Astrocyte (in vitro differentiated cells and primary cell): Measurements from ENCODE around the gene MAP1B. TPM values are rescaled to one million over a fixed set of nuclear protein-coding genes. Genes with fewer than 3 reads are reported as not detected.

Source experiments
- DNase-seq: peaks from one replicate; pipeline ENCODE4 v3.0.0-alpha.2; 2010; ENCODE audit warnings: low read depth
- FAIRE-seq: peaks from 2 replicates; lab custom pipeline; 2011; peaks lifted over from hg19 to GRCh38; lab: Jason Lieb, UNC
- H2AFZ ChIP-seq: 2 replicates; pipeline ENCODE4 v1.6.0; 2012; ENCODE audit warnings: low read depth, low read length, inconsistent platforms
- H3K27ac ChIP-seq: 2 replicates; pipeline ENCODE4 v1.5.1; 2011; ENCODE audit warnings: low read depth, low read length, inconsistent platforms
- H3K27me3 ChIP-seq: 2 replicates; pipeline ENCODE4 v1.6.0; 2011; ENCODE audit warnings: low read length, inconsistent platforms; ENCODE audit not compliant: insufficient read depth
- H3K36me3 ChIP-seq: 2 replicates; pipeline ENCODE4 v1.5.1; 2011; ENCODE audit warnings: low read length, inconsistent platforms; ENCODE audit not compliant: insufficient read depth
- H3K4me1 ChIP-seq: 2 replicates; pipeline ENCODE4 v1.5.1; 2011; ENCODE audit warnings: low read length, inconsistent platforms; ENCODE audit not compliant: insufficient read depth
- H3K4me2 ChIP-seq: 2 replicates; pipeline ENCODE4 v1.6.0; 2012; ENCODE audit warnings: low read length, inconsistent platforms
- H3K4me3 ChIP-seq: 2 replicates; pipeline ENCODE4 v1.5.1; 2011; ENCODE audit warnings: low read depth, mild to moderate bottlenecking, low read length, inconsistent platforms; ENCODE audit not compliant: insufficient read depth
- H3K79me2 ChIP-seq: 2 replicates; pipeline ENCODE4 v1.6.0; 2012; ENCODE audit warnings: mild to moderate bottlenecking, low read length, inconsistent platforms; ENCODE audit not compliant: insufficient read depth
- H3K9ac ChIP-seq: 2 replicates; pipeline ENCODE4 v1.6.0; 2012; ENCODE audit warnings: mild to moderate bottlenecking, low read length, inconsistent platforms
- H3K9me3 ChIP-seq: 2 replicates; pipeline ENCODE4 v1.5.1; 2012; ENCODE audit warnings: low read depth, mild to moderate bottlenecking, low read length, inconsistent platforms; ENCODE audit not compliant: insufficient read depth
- H4K20me1 ChIP-seq: 2 replicates; pipeline ENCODE4 v1.6.0; 2012; ENCODE audit warnings: low read length, inconsistent platforms; ENCODE audit not compliant: insufficient read depth
- H3K27ac Mint-ChIP-seq: one replicate; pipeline ENCODE4 v1.8.0; 2021; ENCODE audit warnings: mild to moderate bottlenecking, mixed read lengths; ENCODE audit not compliant: unreplicated experiment
- H3K27me3 Mint-ChIP-seq: one replicate; pipeline ENCODE4 v1.8.0; 2021; ENCODE audit warnings: low read depth, mixed read lengths; ENCODE audit not compliant: unreplicated experiment
- H3K36me3 Mint-ChIP-seq: one replicate; pipeline ENCODE4 v1.8.0; 2021; ENCODE audit warnings: low read depth, mixed read lengths; ENCODE audit not compliant: unreplicated experiment
- H3K4me1 Mint-ChIP-seq: one replicate; pipeline ENCODE4 v1.8.0; 2021; ENCODE audit warnings: low read depth, mixed read lengths; ENCODE audit not compliant: unreplicated experiment
- H3K4me3 Mint-ChIP-seq: one replicate; pipeline ENCODE4 v1.8.0; 2021; ENCODE audit warnings: mild to moderate bottlenecking, moderate library complexity, mixed read lengths; ENCODE audit not compliant: unreplicated experiment
- H3K9me3 Mint-ChIP-seq: one replicate; pipeline ENCODE4 v1.8.0; 2021; ENCODE audit warnings: mild to moderate bottlenecking, mixed read lengths; ENCODE audit not compliant: unreplicated experiment
- EZH2 ChIP-seq: IDR thresholded peaks from 2 replicates; pipeline ENCODE4 v1.6.1; 2012; ENCODE audit warnings: mild to moderate bottlenecking, low read length, inconsistent platforms; ENCODE audit not compliant: insufficient read depth
- total RNA-seq: library from RNA; stranded (reverse); gene quantifications from 2 replicates; pipeline ENCODE4 v1.2.1, GENCODE V29; 2021
- TF ChIP-seq, protein P1 (sequence below): IDR thresholded peaks from 2 replicates; pipeline ENCODE4 v1.5.1; 2011; ENCODE audit warnings: low read depth, mild to moderate bottlenecking, inconsistent platforms, low read length, moderate library complexity; ENCODE audit not compliant: insufficient read depth

Gene MAP1B
- total RNA-seq, 1 donor from 2014 or later, result 476 TPM

DNA sequence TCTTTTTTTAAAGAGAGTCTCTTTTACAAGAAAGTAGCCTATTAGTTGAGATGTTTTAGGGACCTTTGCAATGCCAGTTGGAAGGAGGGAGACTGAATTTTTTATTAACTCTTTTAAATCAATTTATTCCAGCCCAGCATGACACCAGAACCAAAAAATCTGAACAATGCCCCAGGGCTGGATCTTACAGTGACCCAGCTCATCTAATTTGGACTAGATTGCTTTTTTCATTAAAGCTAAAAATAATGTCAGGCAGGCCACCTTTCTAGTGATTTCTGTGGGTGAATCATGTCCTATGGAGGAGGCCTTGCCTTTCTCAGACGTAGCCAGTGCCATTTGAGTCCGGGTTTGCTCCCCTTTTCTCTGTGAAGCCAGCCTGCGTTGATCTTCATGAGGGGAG, 38.8 kb downstream of the MAP1B start:
- no peak for FAIRE-seq
- peaks cover 45% of the 10 kb centered on the region for H4K20me1 ChIP-seq
- Mint-ChIP-seq H3K27me3 (no peaks in the 10 kb centered on the region), H3K27ac (no peak overlapping the region), H3K4me3 (no peak overlapping the region), H3K36me3 (peaks cover 51% of the 10 kb centered on the region), H3K4me1 (peaks cover 66% of the 10 kb centered on the region), H3K9me3 (no peaks in the 10 kb centered on the region)
- H2AFZ ChIP-seq, result no peak overlapping the region
- no peaks in the 10 kb centered on the region for H3K27me3 ChIP-seq
- no peak overlapping the region for H3K4me2 ChIP-seq
- peaks cover 28% of the 10 kb centered on the region for H3K4me1 ChIP-seq
- no peak for DNase-seq
- no peaks in the 10 kb centered on the region for H3K9me3 ChIP-seq
- H3K36me3 ChIP-seq, result peaks cover 32% of the 10 kb centered on the region
- H3K9ac ChIP-seq, result no peak overlapping the region
- no peak overlapping the region for H3K4me3 ChIP-seq
- H3K27ac ChIP-seq, result no peak overlapping the region
- TF ChIP-seq, protein P1, sequence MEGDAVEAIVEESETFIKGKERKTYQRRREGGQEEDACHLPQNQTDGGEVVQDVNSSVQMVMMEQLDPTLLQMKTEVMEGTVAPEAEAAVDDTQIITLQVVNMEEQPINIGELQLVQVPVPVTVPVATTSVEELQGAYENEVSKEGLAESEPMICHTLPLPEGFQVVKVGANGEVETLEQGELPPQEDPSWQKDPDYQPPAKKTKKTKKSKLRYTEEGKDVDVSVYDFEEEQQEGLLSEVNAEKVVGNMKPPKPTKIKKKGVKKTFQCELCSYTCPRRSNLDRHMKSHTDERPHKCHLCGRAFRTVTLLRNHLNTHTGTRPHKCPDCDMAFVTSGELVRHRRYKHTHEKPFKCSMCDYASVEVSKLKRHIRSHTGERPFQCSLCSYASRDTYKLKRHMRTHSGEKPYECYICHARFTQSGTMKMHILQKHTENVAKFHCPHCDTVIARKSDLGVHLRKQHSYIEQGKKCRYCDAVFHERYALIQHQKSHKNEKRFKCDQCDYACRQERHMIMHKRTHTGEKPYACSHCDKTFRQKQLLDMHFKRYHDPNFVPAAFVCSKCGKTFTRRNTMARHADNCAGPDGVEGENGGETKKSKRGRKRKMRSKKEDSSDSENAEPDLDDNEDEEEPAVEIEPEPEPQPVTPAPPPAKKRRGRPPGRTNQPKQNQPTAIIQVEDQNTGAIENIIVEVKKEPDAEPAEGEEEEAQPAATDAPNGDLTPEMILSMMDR, result no peak
- TF ChIP-seq EZH2, result no peak
- peaks cover 94% of the 10 kb centered on the region for H3K79me2 ChIP-seq

DNA sequence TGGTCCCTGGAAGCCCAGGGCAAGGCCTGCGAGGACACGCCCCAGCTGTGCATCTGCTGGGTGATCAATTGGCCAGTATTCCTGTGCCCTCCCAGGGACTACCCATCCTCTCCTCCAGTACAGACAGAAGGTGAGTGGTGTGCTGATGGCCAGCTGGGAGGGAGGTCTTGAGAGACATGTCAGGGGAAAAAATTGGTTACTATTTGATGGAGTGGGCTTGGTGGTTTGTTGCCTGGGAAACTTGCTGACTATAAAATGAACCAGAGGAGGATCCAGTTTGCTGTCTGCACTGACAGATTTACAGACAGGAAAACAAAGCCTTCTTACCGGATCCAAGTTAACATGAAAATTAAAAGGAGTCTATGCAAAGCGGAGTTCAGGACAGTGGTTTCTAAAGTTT, 40.3 kb downstream of the MAP1B start:
- H3K79me2 ChIP-seq, result peaks cover 100% of the 10 kb centered on the region
- H3K4me3 Mint-ChIP-seq, result no peak overlapping the region
- H3K4me1 ChIP-seq, result peaks cover 26% of the 10 kb centered on the region
- H4K20me1 ChIP-seq, result peaks cover 56% of the 10 kb centered on the region
- no peak overlapping the region for H3K4me3 ChIP-seq
- H3K4me1 Mint-ChIP-seq, result peaks cover 67% of the 10 kb centered on the region
- H3K36me3 Mint-ChIP-seq, result peaks cover 50% of the 10 kb centered on the region
- no peak overlapping the region for H3K27ac Mint-ChIP-seq
- FAIRE-seq (no peak), DNase-seq (no peak)
- H3K27ac ChIP-seq, result no peak overlapping the region
- no peak overlapping the region for H3K4me2 ChIP-seq
- no peaks in the 10 kb centered on the region for H3K9me3 ChIP-seq
- peaks cover 32% of the 10 kb centered on the region for H3K36me3 ChIP-seq
- H3K27me3 Mint-ChIP-seq, result no peaks in the 10 kb centered on the region
- H2AFZ ChIP-seq, result no peak overlapping the region
- no peaks in the 10 kb centered on the region for H3K9me3 Mint-ChIP-seq
- no peak overlapping the region for H3K9ac ChIP-seq
- H3K27me3 ChIP-seq, result no peaks in the 10 kb centered on the region
- TF ChIP-seq EZH2, result no peak
- TF ChIP-seq, protein P1, result no peak

DNA sequence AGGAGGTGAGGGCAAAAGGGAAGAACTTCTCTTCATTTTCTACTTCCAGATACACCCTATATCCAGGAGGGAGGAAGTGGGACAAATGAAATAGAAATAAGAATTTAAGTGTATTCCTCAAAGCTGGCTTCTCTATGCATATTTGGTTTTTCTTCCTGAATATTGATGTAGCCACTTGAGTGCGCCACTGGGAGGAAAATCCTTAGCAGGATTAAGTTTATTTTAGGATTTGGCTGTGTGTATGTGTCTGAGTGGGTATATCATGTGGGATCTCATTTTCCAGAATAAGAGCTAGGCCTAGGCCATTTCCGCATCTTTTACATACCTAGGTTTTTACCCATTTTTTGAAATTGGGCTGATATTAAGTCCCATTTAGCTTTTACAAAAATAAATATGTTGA, 42.5 kb downstream of the MAP1B start:
- H3K36me3 Mint-ChIP-seq, result peaks cover 46% of the 10 kb centered on the region
- Histone ChIP-seq H3K9ac (no peak overlapping the region), H3K9me3 (no peaks in the 10 kb centered on the region), H3K27me3 (no peaks in the 10 kb centered on the region), H3K79me2 (peaks cover 100% of the 10 kb centered on the region), H3K4me2 (no peak overlapping the region), H3K4me3 (no peak overlapping the region), H3K36me3 (peaks cover 22% of the 10 kb centered on the region), H3K4me1 (peaks cover 44% of the 10 kb centered on the region), H2AFZ (no peak overlapping the region), H3K27ac (no peak overlapping the region), H4K20me1 (peaks cover 73% of the 10 kb centered on the region)
- DNase-seq (no peak), FAIRE-seq (no peak)
- H3K4me1 Mint-ChIP-seq, result peaks cover 66% of the 10 kb centered on the region
- no peaks in the 10 kb centered on the region for H3K27me3 Mint-ChIP-seq
- H3K27ac Mint-ChIP-seq, result no peak overlapping the region
- H3K4me3 Mint-ChIP-seq, result no peak overlapping the region
- H3K9me3 Mint-ChIP-seq, result no peaks in the 10 kb centered on the region
- TF ChIP-seq, protein P1, result no peak
- TF ChIP-seq EZH2, result no peak
